ENCODE data around the gene SPAG6. TPM values are rescaled to one million over a fixed set of nuclear protein-coding genes. Genes with fewer than 3 reads are reported as not detected.

SPAG6 gene
- total RNA-seq, 4 donors from 2014 or later: 0.19 TPM; not detected in 3

DNA sequence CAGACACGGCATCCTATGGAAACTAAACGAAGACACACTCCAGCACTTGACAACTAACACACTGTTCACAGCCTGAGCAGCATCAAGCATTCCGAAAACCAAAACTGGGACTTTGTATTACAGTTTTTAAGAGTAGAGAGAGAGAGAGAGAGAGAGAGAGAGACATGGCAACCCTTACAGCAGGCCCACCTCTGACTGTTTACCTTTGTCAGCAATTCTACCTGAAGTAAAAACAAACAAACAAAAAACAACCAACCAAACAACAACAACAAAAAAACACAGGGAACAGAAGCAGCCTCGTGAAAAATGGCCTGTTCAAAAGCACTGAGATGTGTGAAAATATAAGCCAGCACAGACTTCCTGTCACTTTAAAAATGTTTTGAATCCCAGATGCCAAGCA is 118.0 kb downstream of the SPAG6 start:
- Histone ChIP-seq H3K4me1 (no peaks in the 10 kb centered on the region), H3K4me3 (no peak overlapping the region), H3K27ac (no peak overlapping the region), H3K27me3 (no peaks in the 10 kb centered on the region), H3K36me3 (no peaks in the 10 kb centered on the region), H3K9me3 (no peaks in the 10 kb centered on the region)
- intact Hi-C loops (cut with DNase I): no loop called here
- WGBS, 2 donors: 59 to 76% methylated on average over 2 to 4 of the region's 4 CpGs
- TF ChIP-seq CTCF (IDR thresholded peaks at IDR 0.05): no peak
- no peak for TF ChIP-seq POLR2A (IDR thresholded peaks at IDR 0.05)
- no peak for DNase-seq

GRCh38 chr10:22464966-22465629 is 119.8 kb downstream of the SPAG6 start:
- DNase-seq: no peak
- Histone ChIP-seq H3K27ac (no peak overlapping the region), H3K27me3 (peaks cover 0 to 6% (median 0%) of the 10 kb centered on the region in 4 donors), H3K4me3 (no peak overlapping the region), H3K4me1 (no peaks in the 10 kb centered on the region), H3K9me3 (no peaks in the 10 kb centered on the region), H3K36me3 (no peaks in the 10 kb centered on the region)
- WGBS, 2 donors: 84 to 92% methylated on average over 5 of the region's 5 CpGs
- TF ChIP-seq CTCF (IDR thresholded peaks at IDR 0.05) (no peak), POLR2A (IDR thresholded peaks at IDR 0.05) (no peak)
- intact Hi-C loops (cut with DNase I): no loop called here

- 63 to 75% methylated on average over 3 of the region's 3 CpGs for WGBS, 2 donors
Observed at GRCh38 chr10:22466763-22467334, 121.6 kb downstream of the SPAG6 start.

More at GRCh38 chr10:22466763-22467334, 121.6 kb downstream of the SPAG6 start:
- H3K27me3 ChIP-seq: peaks cover 0 to 24% (median 0%) of the 10 kb centered on the region in 4 donors
- DNase-seq: no peak
- H3K36me3 ChIP-seq: no peaks in the 10 kb centered on the region
- H3K9me3 ChIP-seq: no peaks in the 10 kb centered on the region
- H3K27ac ChIP-seq: no peak overlapping the region
- no peak overlapping the region for H3K4me3 ChIP-seq
- no peaks in the 10 kb centered on the region for H3K4me1 ChIP-seq
- TF ChIP-seq CTCF (IDR thresholded peaks at IDR 0.05) (no peak), POLR2A (IDR thresholded peaks at IDR 0.05) (no peak)
- intact Hi-C loops (cut with DNase I): no loop called here

Small RNA genes lying within 50 kb of the gene (small RNA-seq; reads per million reads assigned to genes)
- gene AL158211.3: 0 reads per million in 4 donors

Other genes starting within 250 kb of the SPAG6 start
- gene EBLN1, start 127.5 kb upstream of the SPAG6 start, total RNA-seq: not detected
- gene COMMD3, start 29.1 kb upstream of the SPAG6 start, total RNA-seq: 10 to 100 TPM; 14.9 to 31.4 (median 24.2) TPM
- gene BMI1, start 24.4 kb upstream of the SPAG6 start, total RNA-seq: 10 to 100 TPM in 3 of 4 donors, 1 to 10 TPM in 1; 9.6 to 44.4 (median 21.4) TPM

Data from esophagus squamous epithelium (tissue), 5 donors.